HEK293 (cell line): ENCODE measurements around the gene STUM.

Experiments
- CTCF ChIA-PET: fragments of 350-600 bp; formaldehyde crosslinking; extraction: SDS; loops from one replicate; lab custom pipeline; 2021; ENCODE audit warnings: antibody characterized with exemption; lab: Yijun Ruan, JAX
- POLR2A ChIA-PET: fragments of 300-600 bp; formaldehyde crosslinking; extraction: SDS; loops from one replicate; lab custom pipeline; 2020; ENCODE audit warnings: antibody characterized with exemption, inconsistent platforms; lab: Yijun Ruan, JAX
- H3K27ac ChIP-seq: fragments of 200-500 bp; sonication (Bioruptor generic); 2 replicates; pipeline ENCODE4 v1.5.1; 2014; ENCODE audit warnings: low read depth, low read length, control low read depth, inconsistent platforms; ENCODE audit errors: extremely low read depth
- H3K36me3 ChIP-seq, 2 experiments: fragments of 200-500 bp in 1 of 2; sonication (Bioruptor generic) in 1 of 2; 1 replicate in 1 of 2; 2 replicates in 1 of 2; pipeline ENCODE4 v1.5.1; 2014 to 2017; ENCODE audit warnings: inconsistent platforms in 2 of 2, low read length in 2 of 2; ENCODE audit not compliant: control insufficient read depth in 2 of 2, insufficient read depth in 1 of 2
- H3K4me1 ChIP-seq: fragments of 200-500 bp; sonication (Bioruptor generic); 2 replicates; pipeline ENCODE4 v1.5.1; 2014; ENCODE audit warnings: mild to moderate bottlenecking, low read length, inconsistent platforms; ENCODE audit not compliant: control insufficient read depth, insufficient read depth
- H3K4me3 ChIP-seq: 2 replicates; pipeline ENCODE4 v1.5.1; 2011; ENCODE audit warnings: low read depth, mild to moderate bottlenecking, control low read depth, low read length, moderate library complexity
- H3K9me3 ChIP-seq: fragments of 200-500 bp; sonication (Bioruptor generic); 2 replicates; pipeline ENCODE4 v1.5.1; 2014; ENCODE audit warnings: low read depth, low read length, inconsistent platforms; ENCODE audit not compliant: control insufficient read depth, insufficient read depth
- CTCF ChIP-seq: fragments of 450-650 bp; formaldehyde crosslinking; IDR thresholded peaks from 2 replicates; pipeline ENCODE4 v1.5.1; 2016; ENCODE audit warnings: missing biosample characterization, missing genetic modification characterization
- FEZF1 ChIP-seq: fragments of 450-650 bp; formaldehyde crosslinking; IDR thresholded peaks from 2 replicates; pipeline ENCODE4 v1.5.1; 2016; ENCODE audit warnings: missing biosample characterization, missing genetic modification characterization
- GLIS1 ChIP-seq: fragments of 450-650 bp; formaldehyde crosslinking; IDR thresholded peaks from 2 replicates; pipeline ENCODE4 v1.5.1; 2016; ENCODE audit warnings: missing biosample characterization, missing genetic modification characterization
- INSM2 ChIP-seq: fragments of 450-650 bp; formaldehyde crosslinking; IDR thresholded peaks from 2 replicates; pipeline ENCODE4 v1.5.1; 2016; ENCODE audit warnings: missing biosample characterization, missing genetic modification characterization
- YY1 ChIP-seq: fragments of 450-650 bp; formaldehyde crosslinking; IDR thresholded peaks from 2 replicates; pipeline ENCODE4 v1.5.1; 2018; ENCODE audit warnings: missing biosample characterization, missing genetic modification characterization
- ZBTB1 ChIP-seq: fragments of 450-650 bp; formaldehyde crosslinking; IDR thresholded peaks from 2 replicates; pipeline ENCODE4 v1.5.1; 2016; ENCODE audit warnings: missing biosample characterization, missing genetic modification characterization
- ZBTB20 ChIP-seq: fragments of 450-650 bp; formaldehyde crosslinking; IDR thresholded peaks from 2 replicates; pipeline ENCODE4 v1.5.1; 2016; ENCODE audit warnings: missing biosample characterization, missing genetic modification characterization
- ZNF114 ChIP-seq: fragments of 450-650 bp; formaldehyde crosslinking; IDR thresholded peaks from 2 replicates; pipeline ENCODE4 v1.5.0; 2017; ENCODE audit warnings: missing biosample characterization, missing genetic modification characterization
- ZNF132 ChIP-seq: fragments of 450-650 bp; formaldehyde crosslinking; IDR thresholded peaks from 2 replicates; pipeline ENCODE4 v1.5.1; 2017; ENCODE audit warnings: missing biosample characterization, missing genetic modification characterization, borderline replicate concordance
- ZNF146 ChIP-seq: fragments of 450-650 bp; formaldehyde crosslinking; IDR thresholded peaks from 2 replicates; pipeline ENCODE4 v1.5.1; 2016; ENCODE audit warnings: missing biosample characterization, missing genetic modification characterization
- ZNF148 ChIP-seq: fragments of 450-650 bp; formaldehyde crosslinking; IDR thresholded peaks from 2 replicates; pipeline ENCODE4 v1.5.0; 2017; ENCODE audit warnings: missing biosample characterization, missing genetic modification characterization, borderline replicate concordance
- ZNF155 ChIP-seq: fragments of 450-650 bp; formaldehyde crosslinking; IDR thresholded peaks from 2 replicates; pipeline ENCODE4 v1.5.1; 2016; ENCODE audit warnings: missing biosample characterization, missing genetic modification characterization
- ZNF157 ChIP-seq: fragments of 450-650 bp; formaldehyde crosslinking; IDR thresholded peaks from 2 replicates; pipeline ENCODE4 v1.5.1; 2016; ENCODE audit warnings: missing biosample characterization, missing genetic modification characterization
- ZNF24 ChIP-seq: fragments of 450-650 bp; formaldehyde crosslinking; IDR thresholded peaks from 2 replicates; pipeline ENCODE4 v1.5.1; 2016; ENCODE audit warnings: missing biosample characterization, missing genetic modification characterization
- ZNF560 ChIP-seq: fragments of 450-650 bp; formaldehyde crosslinking; IDR thresholded peaks from 2 replicates; pipeline ENCODE4 v1.5.1; 2017; ENCODE audit warnings: missing biosample characterization, missing genetic modification characterization, borderline replicate concordance
- ZNF621 ChIP-seq: fragments of 450-650 bp; formaldehyde crosslinking; IDR thresholded peaks from 2 replicates; pipeline ENCODE4 v1.5.1; 2017; ENCODE audit warnings: missing biosample characterization, missing genetic modification characterization
- ZNF677 ChIP-seq: fragments of 450-650 bp; IDR thresholded peaks from 2 replicates; pipeline ENCODE4 v1.5.0; 2018; ENCODE audit warnings: missing biosample characterization, mild to moderate bottlenecking, missing genetic modification characterization, moderate library complexity
- TF ChIP-seq, protein P1 (sequence below): fragments of 450-650 bp; formaldehyde crosslinking; IDR thresholded peaks from 2 replicates; pipeline ENCODE4 v1.5.1; 2016; ENCODE audit warnings: missing biosample characterization, missing genetic modification characterization
- TF ChIP-seq, protein P2 (sequence below): fragments of 450-650 bp; formaldehyde crosslinking; IDR thresholded peaks from 2 replicates; pipeline ENCODE4 v1.5.1; 2016; ENCODE audit warnings: missing biosample characterization, missing genetic modification characterization, borderline replicate concordance

The STUM gene

DNA sequence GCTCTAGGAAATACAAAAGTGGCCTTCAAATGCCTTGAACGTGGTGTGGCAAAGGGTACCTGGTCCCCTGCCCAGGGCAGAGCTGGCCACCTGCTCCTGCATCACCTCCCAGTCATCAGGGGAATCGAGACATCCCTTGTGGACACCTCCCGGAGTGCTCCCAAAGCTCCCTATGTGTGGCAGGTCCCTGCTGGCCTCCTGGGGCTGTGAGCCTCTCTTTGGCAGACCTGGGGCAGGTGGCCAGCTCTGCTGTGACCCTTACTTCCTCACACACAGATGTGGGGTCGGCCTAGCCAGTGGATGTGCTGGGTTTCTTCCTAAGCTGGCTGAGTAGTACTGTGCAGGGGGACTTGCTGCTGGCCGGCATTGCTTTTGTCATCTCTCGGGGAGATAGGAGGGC is 104.0 kb downstream of the STUM start:
- H3K27ac ChIP-seq: no peak overlapping the region
- no peaks in the 10 kb centered on the region for H3K9me3 ChIP-seq
- H3K36me3 ChIP-seq: peaks cover 0 to 12% of the 10 kb centered on the region in 2 experiments; a peak in 1 of 3 replicates
- H3K4me1 ChIP-seq: peaks cover 21% of the 10 kb centered on the region
- POLR2A ChIA-PET: no interaction called here
- no peak overlapping the region for H3K4me3 ChIP-seq
- CTCF ChIA-PET: interaction anchor here (0.6 kb wide), 2 partner anchors 48 to 122 kb away, joined by 3 read pairs; no protein-coding TSS in a partner anchor
- TF ChIP-seq ZNF146 (no peak), GLIS1 (tag by site-specific recombination) (peak; percentile 78), ZNF148 (tag by site-specific recombination) (no peak), ZNF677 (tag by site-specific recombination) (no peak)
- TF ChIP-seq, all 188 proteins: peak for 1

DNA sequence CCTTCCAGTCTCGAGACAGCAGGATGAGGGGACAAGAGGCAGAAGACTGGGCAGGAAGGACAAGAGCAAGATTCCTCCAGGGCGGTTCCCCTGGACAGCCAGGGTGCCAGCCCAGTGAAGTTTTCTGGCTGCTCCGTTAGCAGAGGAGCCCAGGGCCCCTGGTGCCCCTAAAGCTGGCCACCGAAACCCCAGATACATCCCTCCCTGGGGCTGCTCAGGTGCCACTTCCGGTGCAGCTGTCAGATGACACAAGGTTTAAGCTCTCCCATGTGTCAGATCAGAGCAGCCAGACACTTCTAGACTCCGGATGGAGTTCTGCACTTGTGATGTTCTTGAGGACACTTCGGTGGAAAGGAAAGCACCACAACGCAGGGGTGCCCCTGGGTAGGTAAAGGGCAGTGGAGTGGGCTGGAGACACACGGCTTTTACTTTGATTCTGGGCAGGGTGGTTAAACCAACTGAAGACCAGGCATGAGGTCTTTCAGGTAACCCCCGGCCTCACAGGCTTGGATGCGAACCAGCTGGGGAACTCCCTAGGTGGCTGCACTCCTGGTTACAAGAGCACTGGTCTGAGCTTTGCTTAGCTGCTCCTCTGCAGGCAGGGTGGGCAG is 104.9 kb downstream of the STUM start:
- TF ChIP-seq YY1 (tag by site-specific recombination) (no peak), ZNF146 (no peak), ZNF157 (no peak), ZNF155 (tag by site-specific recombination) (no peak), FEZF1 (tag by site-specific recombination) (no peak), ZNF621 (tag by site-specific recombination) (no peak), ZNF560 (tag by site-specific recombination) (no peak), ZNF132 (tag by site-specific recombination) (no peak), INSM2 (tag by site-specific recombination) (no peak), ZBTB20 (tag by site-specific recombination) (no peak), ZNF24 (tag by site-specific recombination) (no peak), ZBTB1 (tag by site-specific recombination) (no peak), CTCF (tag by site-specific recombination) (no peak), ZNF114 (tag by site-specific recombination) (no peak)
- TF ChIP-seq, protein P1, sequence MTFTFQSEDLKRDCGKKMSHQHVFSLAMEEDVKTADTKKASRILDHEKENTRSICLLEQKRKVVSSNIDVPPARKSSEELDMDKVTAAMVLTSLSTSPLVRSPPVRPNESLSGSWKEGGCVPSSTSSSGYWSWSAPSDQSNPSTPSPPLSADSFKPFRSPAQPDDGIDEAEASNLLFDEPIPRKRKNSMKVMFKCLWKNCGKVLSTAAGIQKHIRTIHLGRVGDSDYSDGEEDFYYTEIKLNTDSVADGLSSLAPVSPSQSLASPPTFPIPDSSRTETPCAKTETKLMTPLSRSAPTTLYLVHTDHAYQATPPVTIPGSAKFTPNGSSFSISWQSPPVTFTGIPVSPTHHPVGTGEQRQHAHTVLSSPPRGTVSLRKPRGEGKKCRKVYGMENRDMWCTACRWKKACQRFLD (tag by site-specific recombination): no peak
- TF ChIP-seq, protein P2, sequence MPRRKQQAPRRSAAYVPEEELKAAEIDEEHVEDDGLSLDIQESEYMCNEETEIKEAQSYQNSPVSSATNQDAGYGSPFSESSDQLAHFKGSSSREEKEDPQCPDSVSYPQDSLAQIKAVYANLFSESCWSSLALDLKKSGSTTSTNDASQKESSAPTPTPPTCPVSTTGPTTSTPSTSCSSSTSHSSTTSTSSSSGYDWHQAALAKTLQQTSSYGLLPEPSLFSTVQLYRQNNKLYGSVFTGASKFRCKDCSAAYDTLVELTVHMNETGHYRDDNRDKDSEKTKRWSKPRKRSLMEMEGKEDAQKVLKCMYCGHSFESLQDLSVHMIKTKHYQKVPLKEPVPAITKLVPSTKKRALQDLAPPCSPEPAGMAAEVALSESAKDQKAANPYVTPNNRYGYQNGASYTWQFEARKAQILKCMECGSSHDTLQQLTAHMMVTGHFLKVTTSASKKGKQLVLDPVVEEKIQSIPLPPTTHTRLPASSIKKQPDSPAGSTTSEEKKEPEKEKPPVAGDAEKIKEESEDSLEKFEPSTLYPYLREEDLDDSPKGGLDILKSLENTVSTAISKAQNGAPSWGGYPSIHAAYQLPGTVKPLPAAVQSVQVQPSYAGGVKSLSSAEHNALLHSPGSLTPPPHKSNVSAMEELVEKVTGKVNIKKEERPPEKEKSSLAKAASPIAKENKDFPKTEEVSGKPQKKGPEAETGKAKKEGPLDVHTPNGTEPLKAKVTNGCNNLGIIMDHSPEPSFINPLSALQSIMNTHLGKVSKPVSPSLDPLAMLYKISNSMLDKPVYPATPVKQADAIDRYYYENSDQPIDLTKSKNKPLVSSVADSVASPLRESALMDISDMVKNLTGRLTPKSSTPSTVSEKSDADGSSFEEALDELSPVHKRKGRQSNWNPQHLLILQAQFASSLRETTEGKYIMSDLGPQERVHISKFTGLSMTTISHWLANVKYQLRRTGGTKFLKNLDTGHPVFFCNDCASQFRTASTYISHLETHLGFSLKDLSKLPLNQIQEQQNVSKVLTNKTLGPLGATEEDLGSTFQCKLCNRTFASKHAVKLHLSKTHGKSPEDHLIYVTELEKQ (tag by site-specific recombination): no peak
- Histone ChIP-seq H3K4me1 (peaks cover 21% of the 10 kb centered on the region), H3K4me3 (no peak overlapping the region), H3K36me3 (peaks cover 0 to 4% of the 10 kb centered on the region in 2 experiments; a peak in 1 of 3 replicates), H3K9me3 (no peaks in the 10 kb centered on the region), H3K27ac (no peak overlapping the region)
- ChIA-PET POLR2A (no interaction called here), CTCF (interaction anchor here (0.6 to 1.3 kb wide), 2 partner anchors 44 to 212 kb away, joined by 3 to 4 read pairs; no protein-coding TSS in a partner anchor)
